DMS153 (cell line): ENCODE data around the gene MT1H.

Source experiments
- DNase-seq: peaks from one replicate; lab custom pipeline; 2025; lab: John Stamatoyannopoulos, UW

The MT1H gene

DNA sequence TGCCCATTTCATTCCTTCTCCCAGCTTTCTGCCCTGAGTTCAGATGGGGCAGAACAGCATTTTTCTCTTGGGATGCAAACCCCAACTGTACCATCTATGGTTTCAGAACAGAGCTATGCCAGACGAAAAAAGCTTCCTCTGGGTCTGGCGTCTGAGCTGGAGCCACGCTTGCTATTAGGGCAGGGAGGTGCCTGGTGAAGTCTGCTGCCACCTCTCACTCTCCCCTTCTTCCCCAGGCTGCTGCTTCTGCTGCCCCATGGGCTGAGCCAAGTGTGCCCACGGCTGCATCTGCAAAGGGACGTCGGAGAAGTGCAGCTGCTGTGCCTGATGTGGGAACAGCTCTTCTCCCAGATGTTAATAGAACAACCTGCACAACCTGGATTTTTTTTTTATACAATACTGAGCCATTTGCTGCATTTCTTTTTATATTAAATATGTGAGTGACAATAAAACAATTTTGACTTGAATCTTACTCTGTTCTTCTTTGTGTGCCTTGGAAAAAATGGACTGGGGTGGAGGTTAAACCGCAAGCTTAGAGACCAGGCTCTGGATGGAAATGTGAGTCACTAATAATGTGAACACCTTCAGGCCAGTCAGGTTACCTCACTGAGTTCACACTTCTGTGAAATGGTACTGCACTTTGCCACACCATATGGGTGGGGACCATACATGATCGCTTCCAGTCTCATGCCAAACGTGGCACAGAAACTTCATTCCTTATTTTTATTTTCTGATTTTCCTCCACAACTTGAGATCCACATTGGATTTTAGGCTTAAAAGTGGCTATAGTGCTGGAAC lies 32.8 kb upstream of the MT1H start:
- DNase-seq: no peak

DNA sequence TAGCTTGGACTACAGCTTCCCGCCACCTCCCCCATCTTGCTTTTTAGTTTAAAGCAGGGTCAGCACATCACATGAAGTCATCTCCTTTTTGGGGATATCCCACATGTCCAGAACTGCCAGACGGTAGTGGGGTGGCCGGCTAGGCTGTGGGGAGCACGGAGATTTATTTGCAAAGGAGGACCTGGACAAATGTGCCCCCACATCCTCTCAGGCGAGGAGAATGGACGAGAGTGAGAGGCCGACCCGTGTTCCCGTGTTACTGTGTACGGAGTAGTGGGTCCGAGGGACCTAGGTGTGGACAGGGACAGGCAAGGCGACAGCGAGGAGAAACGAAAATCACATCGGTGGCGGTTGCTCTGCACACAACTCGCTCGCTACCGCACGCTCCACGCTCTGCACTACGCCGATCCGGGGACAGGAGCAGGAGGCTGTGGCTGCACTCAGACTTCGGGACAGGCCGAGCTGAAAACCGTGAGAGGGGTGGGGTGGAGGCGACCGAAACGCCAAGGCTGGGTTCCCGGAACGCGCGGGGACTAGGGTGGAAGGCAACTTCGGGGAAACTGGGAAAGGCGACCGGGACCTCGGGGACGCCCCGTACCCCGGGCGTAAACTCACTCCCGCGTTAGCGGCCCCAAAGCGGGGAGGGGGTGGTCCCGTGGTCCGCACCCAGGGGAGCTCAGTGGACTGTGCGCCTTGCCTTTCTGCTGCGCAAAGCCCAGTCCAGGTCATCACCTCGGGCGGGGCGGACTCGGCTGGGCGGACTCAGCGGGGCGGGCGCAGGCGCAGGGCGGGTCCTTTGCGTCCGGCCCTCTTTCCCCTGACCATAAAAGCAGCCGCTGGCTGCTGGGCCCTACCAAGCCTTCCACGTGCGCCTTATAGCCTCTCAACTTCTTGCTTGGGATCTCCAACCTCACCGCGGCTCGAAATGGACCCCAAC lies 31.5 kb upstream of the MT1H start, which contains the start of gene MT1A:
Gene MT1A (plus strand): TSS at position 853 of the 937 bp plus-strand sequence. CDS start 73 bp downstream, at position 926.
- no peak for DNase-seq

DNA sequence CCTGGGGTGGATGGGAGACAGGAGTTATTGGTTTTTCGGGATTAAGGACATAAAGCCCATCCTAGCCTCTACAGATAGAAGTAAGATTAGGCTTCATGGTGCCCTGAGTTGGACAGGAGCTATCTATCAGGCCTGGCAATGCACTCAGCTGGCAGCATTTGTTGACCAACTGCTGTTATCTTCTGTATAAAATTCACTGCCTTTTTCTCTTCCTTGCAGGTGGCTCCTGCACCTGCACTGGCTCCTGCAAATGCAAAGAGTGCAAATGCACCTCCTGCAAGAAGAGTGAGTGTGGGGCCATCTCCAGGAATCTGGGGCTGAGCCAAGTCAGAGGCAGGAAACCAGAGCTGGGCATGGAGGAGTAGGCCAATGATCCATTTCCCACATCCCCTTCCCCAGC lies 30.6 kb upstream of the MT1H start:
- no peak for DNase-seq

DNA sequence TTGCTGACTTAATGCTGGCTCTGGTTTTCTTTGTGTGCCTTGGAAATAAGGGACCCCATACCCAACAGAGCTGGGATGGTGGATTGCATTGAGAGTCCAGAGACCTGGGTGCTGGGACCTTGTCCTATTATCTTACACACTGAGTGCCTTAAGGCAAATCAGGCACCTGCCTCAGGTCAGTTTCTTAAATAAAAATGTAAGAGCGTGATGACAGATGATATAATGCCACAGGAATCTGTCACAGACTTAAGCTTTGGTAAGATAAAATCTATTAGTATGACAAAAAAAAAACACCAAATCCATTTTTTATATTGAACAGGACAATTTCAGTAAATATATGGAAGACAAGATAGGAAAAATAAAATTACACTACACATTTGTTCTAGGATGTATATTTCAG lies 29.5 kb upstream of the MT1H start:
- no peak for DNase-seq

DNA sequence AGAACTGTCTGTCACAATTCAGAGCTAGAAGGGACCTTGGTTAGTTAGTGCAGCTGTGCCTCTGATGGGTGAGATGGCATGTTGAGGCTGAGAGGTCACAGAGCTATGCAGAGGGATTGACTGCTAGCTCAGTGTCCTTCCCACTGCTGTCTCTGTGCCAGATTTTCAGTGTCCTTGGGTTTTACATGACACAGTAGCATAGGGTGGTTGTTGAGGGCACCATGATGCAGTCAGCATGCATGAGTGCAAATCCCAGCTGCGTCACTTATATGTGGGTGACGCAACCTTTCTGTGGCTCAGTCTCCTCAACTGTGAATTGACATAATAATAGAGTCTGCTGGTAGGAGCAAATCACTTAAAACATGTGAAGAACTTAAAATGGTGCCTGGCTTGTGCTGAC lies 28.4 kb upstream of the MT1H start:
- DNase-seq: no peak

DNA sequence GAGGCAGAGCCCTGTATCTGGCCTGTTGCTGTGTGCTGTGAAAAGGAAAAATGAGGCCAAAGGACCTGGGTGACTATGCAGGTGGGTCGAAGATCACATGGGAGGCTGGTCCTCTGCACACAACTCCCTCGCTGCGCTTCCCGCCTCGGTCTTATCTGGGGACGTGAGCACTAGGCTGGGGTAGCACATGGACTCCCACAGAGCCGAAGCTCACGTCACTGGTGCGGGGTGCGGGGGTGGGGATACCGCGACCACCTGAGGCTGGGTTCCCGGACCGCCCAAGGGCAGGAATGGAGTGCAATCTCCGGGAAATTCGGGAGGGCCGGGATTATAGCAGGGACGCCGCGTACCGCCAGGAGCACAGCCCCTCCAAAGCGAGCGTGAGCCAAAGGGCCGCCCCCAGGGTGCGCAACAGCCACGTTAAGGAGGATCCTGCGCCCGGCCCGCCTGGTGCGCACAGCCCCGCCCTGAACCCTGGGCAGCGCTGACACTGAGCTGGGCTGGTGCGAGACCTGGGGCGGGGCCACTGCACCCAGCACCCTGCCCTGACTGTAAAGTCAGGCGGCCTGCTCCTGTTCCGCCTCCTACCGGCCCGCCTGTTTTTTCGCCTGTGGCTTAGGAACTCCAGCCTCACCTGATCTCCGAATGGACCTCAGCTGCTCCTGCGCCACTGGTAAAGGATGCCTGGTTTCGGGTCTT lies 26.4 kb upstream of the MT1H start:
- DNase-seq: peak; percentile 67

DNA sequence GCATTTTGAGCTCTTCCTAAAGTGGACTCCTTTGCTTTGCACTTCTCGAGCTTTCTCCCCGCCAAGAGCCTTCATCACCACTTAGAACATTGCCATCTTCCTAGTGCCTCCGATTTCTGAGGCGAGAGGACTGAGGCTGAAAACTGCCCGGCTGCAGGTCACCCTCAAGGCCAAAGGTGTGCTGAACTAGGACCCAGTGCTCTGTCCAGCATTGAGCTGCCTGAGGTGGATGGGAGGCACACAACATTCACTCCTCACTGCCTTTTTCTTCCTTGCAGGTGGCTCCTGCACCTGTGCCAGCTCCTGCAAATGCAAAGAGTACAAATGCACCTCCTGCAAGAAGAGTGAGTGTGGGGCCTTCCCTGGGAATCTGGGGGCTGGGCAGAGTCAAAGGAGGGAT lies 25.8 kb upstream of the MT1H start:
- no peak for DNase-seq

DNA sequence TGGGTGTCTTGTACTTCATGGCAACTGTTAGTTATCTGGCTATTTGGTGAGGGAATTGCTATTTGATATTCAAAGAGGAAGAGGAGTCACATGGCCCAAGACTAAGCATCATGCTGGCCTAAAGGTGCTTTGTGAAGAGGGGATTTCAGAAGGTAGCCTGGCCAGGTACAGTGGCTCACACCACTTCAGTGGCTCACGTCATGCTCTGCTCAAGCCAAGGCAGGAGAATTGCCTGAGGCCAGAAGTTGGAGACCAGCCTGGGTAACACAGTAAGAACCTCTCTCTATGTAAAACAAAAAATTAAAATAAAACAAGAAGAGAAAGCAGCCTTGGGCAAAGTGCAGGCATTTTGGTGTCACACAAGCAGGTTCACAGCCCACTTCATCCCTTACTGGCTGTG lies 24.3 kb upstream of the MT1H start:
- no peak for DNase-seq

DNA sequence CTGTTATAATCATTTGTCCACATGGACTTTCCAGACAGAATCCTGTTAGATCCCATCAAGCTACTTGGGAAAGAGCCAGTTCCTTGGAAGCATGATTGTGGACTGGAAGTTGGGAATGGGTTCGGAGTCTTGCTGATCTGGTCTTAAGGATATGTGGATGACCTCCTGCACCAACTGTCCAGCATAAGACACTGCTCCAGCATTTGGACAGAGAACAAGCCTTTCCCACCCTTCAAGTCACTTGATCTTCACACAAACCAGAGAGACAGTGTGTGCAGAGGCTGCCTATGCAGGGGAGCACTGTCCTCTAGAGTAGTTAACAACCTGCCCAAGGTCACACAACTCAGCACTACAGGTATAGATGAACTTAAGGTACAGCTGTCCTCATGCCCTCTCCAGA lies 23.8 kb upstream of the MT1H start:
- no peak for DNase-seq

DNA sequence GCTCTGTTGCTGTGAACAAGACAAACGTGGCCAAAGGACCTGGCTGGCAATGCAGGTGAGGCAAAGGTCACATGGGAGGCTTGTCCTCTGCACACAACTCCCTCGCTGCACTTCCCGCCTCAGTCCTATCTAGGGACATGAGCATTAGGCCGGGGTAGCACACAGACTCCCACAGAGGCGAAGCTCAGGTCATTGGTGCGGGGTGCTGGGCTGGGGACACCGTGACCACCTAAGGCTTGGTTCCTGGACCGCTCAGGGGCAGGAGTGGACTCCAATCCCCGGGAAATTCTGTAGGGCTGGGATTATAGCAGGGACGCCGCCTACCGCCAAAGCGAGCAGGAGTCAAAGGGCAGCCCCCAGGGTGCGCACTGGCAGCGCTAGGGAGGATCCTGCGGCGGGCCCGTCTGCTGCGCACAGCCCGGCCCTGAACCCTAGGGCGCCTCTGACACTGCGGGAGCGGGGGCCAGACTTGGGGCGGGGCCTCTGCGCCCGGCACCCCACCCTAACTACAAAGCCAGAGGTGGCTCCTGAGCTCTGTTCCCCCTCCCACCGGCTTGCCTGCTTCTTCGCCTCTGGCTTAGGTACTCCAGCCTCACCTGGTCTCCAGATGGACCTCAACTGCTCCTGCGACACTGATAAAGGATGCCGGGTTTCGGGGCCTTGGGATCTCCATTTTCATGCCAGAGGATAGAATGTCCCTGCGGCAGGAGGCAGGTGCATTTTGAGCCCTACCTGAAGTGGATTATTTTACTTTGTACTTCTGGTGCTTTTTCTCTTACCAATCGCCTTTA lies 21.8 kb upstream of the MT1H start:
- DNase-seq: no peak

DNA sequence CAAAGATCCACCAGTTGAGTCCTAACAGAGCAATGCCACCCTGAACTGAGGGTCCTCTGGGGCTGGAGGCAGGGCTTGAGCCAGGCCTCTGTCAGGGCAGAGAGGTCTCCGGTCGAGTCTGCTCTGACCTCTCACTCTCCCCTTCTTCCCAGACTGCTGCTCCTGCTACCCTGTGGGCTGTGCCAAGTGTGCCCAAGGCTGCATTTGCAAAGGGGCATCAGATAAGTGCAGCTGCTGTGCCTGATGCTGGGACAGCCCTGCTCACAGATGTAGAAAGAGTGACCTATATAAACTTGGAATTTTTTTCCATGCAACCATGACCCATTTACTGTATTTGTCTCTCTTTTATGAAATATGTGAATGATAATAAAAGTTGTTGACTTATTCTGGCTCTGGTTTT lies 20.3 kb upstream of the MT1H start:
- DNase-seq: no peak

DNA sequence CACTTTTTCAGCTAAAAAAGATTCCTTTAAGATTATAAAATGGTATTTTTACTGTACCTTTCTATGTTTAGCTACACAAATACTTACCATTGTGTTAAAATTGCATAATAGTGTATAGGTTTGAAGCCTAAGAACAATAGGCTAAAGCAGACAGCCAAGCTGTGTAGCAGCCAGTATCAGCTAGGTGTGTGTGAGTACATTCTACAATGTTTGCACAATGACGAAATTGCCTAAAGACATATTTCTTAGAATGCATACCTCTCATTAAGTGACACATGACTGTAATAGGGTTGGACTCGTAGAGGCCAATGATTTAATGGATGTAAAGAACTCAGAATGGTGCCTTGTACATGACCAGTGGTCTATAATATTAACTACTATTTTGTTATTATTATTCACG lies 19.8 kb upstream of the MT1H start:
- DNase-seq: no peak

DNA sequence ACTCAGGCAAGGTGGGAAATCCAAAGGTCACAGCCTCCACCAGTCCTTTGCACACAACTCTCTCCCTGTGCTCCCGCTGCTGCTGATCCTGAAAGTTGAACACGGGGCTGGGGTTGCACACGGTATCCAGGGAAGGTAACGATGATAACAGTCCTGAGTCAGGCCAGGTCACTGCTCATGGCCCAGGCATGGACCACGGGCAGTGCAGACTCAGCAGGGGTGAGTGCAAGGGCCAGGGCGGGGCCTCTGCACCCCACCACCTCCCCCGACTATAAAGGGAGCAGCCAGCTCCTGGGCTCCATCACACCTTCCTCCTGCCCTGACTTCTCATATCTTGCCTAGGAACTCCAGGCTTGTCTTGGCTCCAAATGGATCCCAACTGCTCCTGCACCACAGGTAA lies 18.0 kb upstream of the MT1H start, which contains the start of gene MT1B:
Gene MT1B (plus strand): TSS at position 301 of the 400 bp plus-strand sequence. CDS start 68 bp downstream, at position 369.
- no peak for DNase-seq

DNA sequence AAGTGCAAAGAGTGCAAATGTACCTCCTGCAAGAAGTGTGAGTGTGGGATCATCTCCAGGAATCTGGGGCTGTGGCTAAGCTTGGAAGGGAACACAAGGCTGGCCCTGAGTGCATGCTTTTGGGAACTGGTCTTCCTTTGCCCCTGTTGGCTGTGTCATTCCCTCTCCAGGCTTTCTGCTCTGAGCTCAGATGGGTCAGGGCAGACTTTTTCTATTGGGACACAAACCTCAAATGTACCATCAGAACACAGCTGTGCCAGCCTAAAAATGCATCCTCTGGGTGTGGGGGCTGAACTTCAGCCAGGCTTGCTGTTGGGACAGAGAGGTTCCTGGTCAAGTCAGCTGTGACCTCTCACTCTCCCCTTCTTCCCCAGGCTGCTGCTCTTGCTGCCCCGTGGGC lies 17.0 kb upstream of the MT1H start:
- no peak for DNase-seq

DNA sequence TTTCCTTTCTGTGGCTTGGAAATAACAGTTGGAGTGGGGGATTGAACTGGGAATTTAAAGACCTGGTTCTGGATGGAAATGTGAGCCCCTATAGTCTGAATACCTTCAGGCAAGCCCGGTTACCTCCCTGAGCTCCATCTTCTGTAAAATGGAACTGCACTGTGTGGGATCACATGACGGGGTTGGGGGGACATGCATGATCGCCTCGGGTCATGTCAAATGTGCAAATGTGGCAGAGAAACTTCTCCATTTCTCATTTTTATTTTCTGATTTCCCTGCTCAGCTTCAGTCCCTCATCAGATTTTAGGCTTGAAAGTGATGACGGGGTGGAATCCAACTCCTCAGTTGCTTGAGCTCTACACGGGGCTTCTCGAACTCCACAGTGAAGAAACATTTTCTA lies 16.4 kb upstream of the MT1H start:
- no peak for DNase-seq

DNA sequence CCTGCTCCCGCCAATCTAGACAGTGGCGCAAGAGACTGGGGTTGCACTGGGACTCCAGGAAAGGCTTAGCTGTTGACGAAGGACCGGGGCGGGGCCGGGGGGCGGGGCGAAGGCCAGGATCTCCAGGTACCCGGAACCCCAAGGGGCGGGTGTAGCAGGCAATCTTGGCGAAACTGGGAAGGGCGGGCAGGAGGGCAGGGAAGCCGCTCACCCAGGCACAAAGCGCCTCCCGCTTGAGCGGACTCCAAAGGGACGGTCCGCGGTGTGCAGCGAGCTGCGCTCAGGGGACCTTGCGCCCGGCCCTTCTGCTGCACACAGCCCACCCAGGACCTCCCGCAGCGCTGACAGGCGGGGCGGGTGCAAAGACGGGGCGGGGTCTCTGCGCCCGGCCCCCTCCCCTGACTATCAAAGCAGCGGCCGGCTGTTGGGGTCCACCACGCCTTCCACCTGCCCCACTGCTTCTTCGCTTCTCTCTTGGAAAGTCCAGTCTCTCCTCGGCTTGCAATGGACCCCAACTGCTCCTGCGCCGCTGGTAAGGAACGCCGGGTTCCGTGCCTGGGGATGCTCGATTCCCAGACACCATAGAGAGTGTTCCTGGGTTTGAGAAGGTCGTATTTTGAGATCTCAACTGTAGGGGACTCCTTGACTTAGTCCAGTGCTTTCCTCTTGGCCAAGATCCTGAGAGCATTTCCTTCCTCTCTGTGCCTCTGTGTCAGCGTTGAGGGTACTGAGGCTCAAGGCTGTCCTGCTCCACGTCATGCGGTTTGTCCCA lies 11.9 kb upstream of the MT1H start, which contains the start of gene MT1F:
Gene MT1F (plus strand): TSS at position 405 of the 772 bp plus-strand sequence. CDS start 100 bp downstream, at position 505.
- DNase-seq: peak; percentile 83

DNA sequence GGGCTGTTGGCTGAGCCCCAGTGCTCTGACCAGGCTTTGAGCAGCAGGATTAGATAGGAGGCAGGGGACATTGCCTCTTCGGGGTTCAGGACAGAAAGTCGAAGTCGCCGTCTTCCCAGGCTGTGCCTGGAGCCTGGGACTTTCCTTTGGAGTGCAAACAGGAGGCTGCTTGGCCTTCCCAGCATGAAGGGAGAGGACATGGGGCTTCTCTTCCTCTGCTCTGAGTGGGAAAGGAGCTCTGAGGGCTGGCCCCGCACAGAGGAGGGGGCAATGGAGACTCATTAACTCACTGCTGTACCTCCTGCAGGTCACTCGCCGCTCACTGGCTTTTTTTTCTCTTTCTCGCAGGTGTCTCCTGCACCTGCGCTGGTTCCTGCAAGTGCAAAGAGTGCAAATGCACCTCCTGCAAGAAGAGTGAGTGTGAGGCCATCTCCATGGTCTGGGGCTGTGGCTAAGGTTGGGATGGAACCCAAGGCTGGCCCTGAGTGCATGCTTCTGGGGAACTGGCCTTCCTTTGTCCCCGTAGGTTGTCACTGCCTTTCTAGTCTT lies 11.2 kb upstream of the MT1H start:
- DNase-seq: no peak

DNA sequence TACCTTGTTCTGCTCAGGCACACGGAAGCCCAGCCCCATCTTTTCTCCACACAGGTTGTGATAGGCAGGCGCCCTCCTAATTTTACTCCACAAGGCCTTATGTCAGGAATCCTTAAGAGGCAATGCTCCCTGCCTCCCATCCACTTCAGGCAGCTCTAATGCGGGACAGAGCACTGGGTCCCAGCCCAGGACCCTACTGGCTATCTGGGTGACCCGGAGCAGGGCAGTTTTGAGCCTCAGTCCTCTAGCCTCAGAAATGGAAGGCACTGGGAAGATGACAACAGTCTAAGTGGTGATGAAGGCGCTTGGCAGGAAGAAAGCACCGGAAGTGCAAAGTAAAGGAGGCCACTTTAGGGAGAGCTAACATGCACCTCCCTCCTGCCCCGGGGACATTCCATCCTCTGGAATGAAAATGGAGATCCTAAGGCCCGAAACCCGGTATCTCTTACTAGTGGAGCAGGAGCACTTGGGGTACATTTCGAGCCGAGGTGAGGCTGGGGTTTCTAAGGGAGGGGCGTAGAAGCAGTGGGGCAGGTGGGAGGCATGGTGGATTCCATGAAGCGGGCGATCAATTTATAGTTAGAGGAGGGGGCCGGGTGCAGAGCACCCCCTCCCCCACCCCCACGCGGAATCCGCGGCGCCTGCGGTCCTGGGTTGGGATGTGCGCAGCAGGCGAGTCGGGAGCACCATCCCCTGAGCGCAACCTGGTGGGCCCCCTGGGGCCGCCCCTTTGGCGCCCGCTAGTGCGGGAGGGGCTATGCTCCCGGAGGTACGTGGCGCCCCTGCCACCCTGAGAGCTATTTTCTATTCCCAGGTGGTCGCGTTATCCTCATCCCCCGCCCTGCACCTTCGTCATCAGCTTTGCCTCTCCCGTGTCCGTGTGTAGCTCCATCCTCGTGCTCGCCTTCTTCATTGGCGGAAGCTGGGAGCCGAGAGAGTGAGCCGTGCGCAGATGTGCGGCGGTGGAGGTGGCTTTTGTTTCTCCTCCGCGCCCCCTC lies 7.0 kb upstream of the MT1H start:
- DNase-seq: peak; percentile 41

DNA sequence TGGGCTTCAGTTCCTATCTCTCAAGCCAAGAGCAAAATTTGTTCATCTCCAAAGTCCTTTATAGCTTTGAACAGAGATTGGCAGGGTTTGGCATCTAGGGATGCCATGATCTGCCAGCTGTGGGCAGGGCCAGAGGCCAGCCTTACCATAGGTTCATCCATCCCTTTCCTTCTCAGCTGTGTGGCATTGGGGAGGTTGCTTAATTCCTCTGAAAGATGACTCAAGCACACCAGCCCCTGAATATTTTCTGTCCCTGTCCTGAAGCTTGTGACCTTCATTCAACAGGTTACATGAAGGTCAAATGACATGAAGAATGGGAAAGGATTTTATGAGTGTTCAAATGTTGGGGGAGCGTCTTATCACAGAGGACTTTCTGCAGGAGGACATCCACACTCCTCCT lies 5.1 kb upstream of the MT1H start:
- no peak for DNase-seq
